ENCODE measurements around the gene DYTN. TPM values are rescaled to one million over a fixed set of nuclear protein-coding genes. Genes with fewer than 3 reads are reported as not detected.

The DYTN gene
- total RNA-seq, 3 donors from 2014 or later, result not detected

DNA sequence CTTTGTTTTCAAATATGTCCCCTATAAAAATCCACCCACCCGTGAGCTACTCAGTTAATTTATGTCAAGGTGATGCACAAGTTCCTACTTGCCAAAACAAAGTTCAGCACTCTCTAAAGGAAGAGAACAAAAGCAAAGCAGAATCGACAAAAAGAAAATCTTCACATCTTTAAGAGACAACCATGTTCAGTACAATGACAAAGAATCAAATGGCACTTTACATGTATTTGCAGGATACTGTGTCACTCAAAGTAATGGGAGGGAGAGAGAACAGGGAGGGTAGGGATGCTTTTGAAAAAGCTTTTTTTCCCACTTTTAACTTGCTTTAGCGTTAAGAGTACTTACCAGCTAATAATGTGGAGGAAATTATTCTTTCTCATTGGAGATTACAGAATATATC is 115.0 kb downstream of the DYTN start:
- Histone ChIP-seq H3K4me1 (no peaks in the 10 kb centered on the region), H3K9me3 (no peaks in the 10 kb centered on the region), H3K36me3 (no peaks in the 10 kb centered on the region), H3K27ac (no peak overlapping the region), H3K4me3 (no peak overlapping the region), H3K27me3 (no peaks in the 10 kb centered on the region)
- TF ChIP-seq POLR2AphosphoS5 (IDR thresholded peaks at IDR 0.05), result no peak
- TF ChIP-seq, protein P1, sequence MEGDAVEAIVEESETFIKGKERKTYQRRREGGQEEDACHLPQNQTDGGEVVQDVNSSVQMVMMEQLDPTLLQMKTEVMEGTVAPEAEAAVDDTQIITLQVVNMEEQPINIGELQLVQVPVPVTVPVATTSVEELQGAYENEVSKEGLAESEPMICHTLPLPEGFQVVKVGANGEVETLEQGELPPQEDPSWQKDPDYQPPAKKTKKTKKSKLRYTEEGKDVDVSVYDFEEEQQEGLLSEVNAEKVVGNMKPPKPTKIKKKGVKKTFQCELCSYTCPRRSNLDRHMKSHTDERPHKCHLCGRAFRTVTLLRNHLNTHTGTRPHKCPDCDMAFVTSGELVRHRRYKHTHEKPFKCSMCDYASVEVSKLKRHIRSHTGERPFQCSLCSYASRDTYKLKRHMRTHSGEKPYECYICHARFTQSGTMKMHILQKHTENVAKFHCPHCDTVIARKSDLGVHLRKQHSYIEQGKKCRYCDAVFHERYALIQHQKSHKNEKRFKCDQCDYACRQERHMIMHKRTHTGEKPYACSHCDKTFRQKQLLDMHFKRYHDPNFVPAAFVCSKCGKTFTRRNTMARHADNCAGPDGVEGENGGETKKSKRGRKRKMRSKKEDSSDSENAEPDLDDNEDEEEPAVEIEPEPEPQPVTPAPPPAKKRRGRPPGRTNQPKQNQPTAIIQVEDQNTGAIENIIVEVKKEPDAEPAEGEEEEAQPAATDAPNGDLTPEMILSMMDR (IDR thresholded peaks at IDR 0.05), result no peak
- intact Hi-C loops (cut with DNase I; ENCODE audit: low total_unique reads), result no loop called here
- no peak for DNase-seq (ENCODE audit: low spot score in 2 of 2)

Other genes with a start within 250 kb of the DYTN start
- not detected for gene FAM237A, start 75.9 kb downstream of the DYTN start, total RNA-seq
- 1 to 10 TPM in 2 of 3 donors, under 1 TPM in 1; 0.64 to 4.7 (median 2.0) TPM for gene MDH1B, start 46.9 kb upstream of the DYTN start, total RNA-seq
- 10 to 100 TPM; 29.3 to 52.7 (median 32.4) TPM for gene FASTKD2, start 47.2 kb upstream of the DYTN start, total RNA-seq
- 1 to 10 TPM in 1 of 3 donors, under 1 TPM in 2; 0.66 to 1.6 (median 0.96) TPM for gene CPO, start 221.1 kb upstream of the DYTN start, total RNA-seq